ENCODE measurements around the gene HNRNPM.

HNRNPM gene

DNA sequence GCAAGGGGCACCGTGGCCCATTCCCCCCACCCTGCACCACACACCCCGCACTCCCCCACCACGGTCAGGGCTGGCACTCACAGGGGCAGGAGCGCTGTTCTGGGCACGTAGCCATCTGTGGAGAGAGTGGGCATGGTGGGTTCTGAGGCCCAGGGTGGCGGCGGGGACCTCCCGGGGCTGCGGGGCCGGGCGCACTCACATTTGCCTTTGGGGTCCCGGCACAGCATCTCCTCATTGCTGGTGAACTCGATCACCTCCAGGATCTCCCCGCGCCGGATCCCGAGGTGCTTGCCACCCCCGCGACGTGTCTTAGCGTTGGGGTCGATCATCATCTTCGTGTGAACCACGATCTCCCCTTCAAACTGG, 45.6 kb downstream of the HNRNPM start:
- TF ChIP-seq, protein P1, sequence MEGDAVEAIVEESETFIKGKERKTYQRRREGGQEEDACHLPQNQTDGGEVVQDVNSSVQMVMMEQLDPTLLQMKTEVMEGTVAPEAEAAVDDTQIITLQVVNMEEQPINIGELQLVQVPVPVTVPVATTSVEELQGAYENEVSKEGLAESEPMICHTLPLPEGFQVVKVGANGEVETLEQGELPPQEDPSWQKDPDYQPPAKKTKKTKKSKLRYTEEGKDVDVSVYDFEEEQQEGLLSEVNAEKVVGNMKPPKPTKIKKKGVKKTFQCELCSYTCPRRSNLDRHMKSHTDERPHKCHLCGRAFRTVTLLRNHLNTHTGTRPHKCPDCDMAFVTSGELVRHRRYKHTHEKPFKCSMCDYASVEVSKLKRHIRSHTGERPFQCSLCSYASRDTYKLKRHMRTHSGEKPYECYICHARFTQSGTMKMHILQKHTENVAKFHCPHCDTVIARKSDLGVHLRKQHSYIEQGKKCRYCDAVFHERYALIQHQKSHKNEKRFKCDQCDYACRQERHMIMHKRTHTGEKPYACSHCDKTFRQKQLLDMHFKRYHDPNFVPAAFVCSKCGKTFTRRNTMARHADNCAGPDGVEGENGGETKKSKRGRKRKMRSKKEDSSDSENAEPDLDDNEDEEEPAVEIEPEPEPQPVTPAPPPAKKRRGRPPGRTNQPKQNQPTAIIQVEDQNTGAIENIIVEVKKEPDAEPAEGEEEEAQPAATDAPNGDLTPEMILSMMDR (IDR thresholded peaks at IDR 0.05; ENCODE audit: low read depth, low read length), result no peak
- no peak overlapping the region for H3K4me3 ChIP-seq (replicated peaks in 1 of 2; ENCODE audit: low read depth in 2 of 2, low read length in 2 of 2)
- DNase-seq (ENCODE audit: low read depth in 2 of 2), result no peak

DNA sequence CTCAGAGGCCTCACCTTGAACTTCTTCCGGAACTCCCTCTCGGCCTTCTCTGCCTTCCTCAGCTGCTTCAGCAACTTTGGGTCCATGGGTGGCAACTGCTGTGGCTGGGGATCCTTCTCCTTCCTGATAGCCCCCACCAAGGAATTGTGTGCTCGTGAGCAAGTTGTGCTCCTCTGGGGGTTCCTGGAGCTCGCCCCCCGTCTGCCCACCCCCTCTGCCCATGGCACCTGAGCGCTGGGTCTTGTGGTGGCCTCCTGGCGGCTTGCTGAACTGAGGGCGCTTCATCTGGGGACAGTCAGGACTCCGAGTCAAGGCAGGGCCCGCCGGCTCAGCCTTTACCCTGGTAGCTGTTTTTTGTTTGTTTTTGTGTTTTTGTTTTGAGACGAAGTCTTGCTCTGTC, 46.1 kb downstream of the HNRNPM start:
- TF ChIP-seq, protein P1 (IDR thresholded peaks at IDR 0.05; ENCODE audit: low read depth, low read length), result no peak
- DNase-seq (ENCODE audit: low read depth in 2 of 2), result no peak
- H3K4me3 ChIP-seq (replicated peaks in 1 of 2; ENCODE audit: low read depth in 2 of 2, low read length in 2 of 2), result no peak overlapping the region

DNA sequence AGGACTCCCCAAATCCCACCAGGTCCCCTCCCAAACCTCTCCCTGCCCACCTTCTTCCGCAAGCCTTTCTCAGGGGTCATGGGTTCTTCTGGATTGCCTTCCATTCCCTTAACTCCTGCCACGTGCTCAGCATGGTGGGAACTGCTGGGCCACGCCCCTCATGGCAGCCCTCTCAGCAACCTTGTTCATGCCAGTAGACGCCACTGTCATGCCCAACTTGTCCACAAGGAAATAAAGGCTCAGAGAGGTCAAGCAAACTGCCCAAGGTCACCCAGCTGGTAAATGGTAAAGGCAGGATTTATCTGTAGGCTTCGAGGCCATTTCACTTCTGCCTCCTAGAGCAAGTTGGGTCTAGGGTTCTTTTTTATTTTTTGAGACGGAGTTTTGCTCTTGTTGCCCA, 46.8 kb downstream of the HNRNPM start:
- no peak for DNase-seq (ENCODE audit: low read depth in 2 of 2)
- TF ChIP-seq, protein P1 (IDR thresholded peaks at IDR 0.05; ENCODE audit: low read depth, low read length), result no peak

DNA sequence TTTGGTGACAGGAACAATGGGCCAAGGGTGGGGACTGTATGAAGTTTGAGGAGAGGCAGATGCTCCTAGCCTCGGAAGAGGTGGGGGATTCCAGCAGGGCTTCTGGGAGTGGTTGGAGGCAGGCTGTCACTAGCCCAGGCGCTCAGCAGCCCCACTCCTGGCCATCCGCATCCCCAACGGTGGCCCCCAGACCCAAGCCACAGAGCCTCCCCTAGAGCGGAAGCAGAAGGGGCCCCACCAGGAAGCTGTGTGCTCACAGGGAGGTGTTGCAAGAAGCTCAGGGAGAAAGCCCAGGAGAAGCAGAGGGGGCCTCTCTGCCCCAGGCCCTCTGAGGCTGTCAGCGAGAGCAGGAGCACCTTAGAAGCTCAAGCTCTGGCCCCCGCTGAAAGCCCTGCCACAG, 49.4 kb downstream of the HNRNPM start:
- TF ChIP-seq, protein P1 (IDR thresholded peaks at IDR 0.05; ENCODE audit: low read depth, low read length), result no peak
- H3K4me3 ChIP-seq (replicated peaks in 1 of 2; ENCODE audit: low read depth in 2 of 2, low read length in 2 of 2), result no peak overlapping the region
- peak in 1 of 2 donors; percentile 20 for DNase-seq (ENCODE audit: low read depth in 2 of 2)

More for the DNA sequence above, 46.8 kb downstream of the HNRNPM start:
- no peak overlapping the region for H3K4me3 ChIP-seq (replicated peaks in 1 of 2; ENCODE audit: low read depth in 2 of 2, low read length in 2 of 2)

DNA sequence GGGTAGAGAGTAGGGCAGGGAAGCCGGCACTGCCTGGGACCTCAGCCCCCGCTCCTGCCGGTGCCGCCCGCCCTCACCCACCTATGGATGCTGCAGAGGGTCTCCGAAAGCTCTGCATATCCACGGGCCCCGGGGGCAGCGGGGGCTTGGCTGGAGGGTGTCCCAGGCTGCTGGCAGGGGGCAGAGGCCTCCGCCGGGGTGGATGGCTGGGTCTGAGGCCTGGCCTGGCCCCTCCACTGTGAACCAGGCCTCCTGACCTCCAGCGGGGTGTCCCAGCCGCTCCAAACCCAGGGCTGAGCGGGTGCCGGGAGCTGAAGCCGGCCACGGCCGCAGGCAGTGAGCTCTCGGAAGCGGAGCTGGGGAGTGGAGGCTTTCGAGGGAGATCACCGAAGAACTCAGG, 53.5 kb downstream of the HNRNPM start:
- TF ChIP-seq, protein P1 (IDR thresholded peaks at IDR 0.05; ENCODE audit: low read depth, low read length), result no peak
- no peak overlapping the region for H3K4me3 ChIP-seq (replicated peaks in 1 of 2; ENCODE audit: low read depth in 2 of 2, low read length in 2 of 2)

DNA sequence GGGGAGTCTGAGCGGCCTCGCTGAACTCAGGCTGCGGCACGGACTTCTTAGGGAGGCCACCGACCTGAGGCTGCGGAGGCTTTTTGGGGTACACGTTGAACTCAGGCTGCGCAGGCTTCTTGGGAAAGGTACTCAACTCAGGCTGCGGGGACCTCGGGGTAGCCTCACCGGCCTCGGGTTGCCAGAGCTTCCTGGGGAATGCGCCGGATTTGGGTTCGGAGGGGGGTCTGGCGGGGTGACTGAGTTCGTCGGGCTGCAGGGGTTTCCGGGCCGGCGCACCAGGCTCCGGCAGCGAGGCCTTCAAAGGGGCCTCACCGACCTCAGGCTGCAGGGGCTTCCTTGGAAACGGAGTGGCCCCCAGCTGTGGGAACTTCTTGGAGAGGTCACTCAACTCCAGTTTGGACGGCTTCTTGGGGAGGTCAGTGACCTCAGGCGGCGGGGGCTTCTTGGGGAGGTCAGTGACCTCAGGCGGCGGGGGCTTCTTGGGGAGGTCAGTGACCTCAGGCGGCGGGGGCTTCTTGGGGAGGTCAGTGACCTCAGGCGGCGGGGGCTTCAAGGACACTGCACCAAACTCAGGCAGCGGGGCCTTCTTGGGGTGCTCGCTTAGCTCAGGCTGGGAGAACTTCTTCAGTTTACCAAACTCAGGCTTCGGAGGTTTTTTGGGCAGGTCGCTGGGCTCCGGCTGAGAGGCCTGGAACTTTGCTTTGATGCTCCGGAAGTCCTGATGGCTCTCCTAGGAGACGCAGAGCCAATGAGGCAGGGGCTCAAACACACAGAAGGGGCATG, 54.5 kb downstream of the HNRNPM start:
- no peak overlapping the region for H3K4me3 ChIP-seq (replicated peaks in 1 of 2; ENCODE audit: low read depth in 2 of 2, low read length in 2 of 2)
- no peak for DNase-seq (ENCODE audit: low read depth in 2 of 2)
- TF ChIP-seq, protein P1 (IDR thresholded peaks at IDR 0.05; ENCODE audit: low read depth, low read length), result no peak

More for the DNA sequence above, 53.5 kb downstream of the HNRNPM start:
- DNase-seq (ENCODE audit: low read depth in 2 of 2), result no peak

DNA sequence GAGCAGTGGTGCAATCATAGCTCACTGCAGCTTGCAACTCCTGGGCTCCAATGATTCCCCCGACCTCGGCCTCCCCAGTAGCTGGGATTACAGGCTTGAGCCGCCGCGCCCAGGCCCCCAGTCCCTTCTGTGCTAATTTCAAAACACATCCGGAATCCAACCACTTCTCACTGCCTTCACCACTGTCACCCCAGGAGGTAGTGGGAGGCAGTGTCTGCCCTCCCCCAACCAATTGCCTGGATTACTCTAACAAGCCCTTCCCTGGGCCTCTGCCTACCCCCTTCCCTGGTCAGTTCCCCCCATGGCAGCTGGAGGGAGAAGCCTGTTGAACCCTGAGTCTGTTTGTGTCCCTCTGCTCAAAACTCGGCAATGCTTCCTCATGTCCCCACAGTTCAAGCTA, 55.4 kb downstream of the HNRNPM start:
- no peak overlapping the region for H3K4me3 ChIP-seq (replicated peaks in 1 of 2; ENCODE audit: low read depth in 2 of 2, low read length in 2 of 2)
- peak in 1 of 2 donors; percentile 7 for DNase-seq (ENCODE audit: low read depth in 2 of 2)
- TF ChIP-seq, protein P1 (IDR thresholded peaks at IDR 0.05; ENCODE audit: low read depth, low read length), result no peak
